ENCODE data around the gene ADAMTSL4.

DNA sequence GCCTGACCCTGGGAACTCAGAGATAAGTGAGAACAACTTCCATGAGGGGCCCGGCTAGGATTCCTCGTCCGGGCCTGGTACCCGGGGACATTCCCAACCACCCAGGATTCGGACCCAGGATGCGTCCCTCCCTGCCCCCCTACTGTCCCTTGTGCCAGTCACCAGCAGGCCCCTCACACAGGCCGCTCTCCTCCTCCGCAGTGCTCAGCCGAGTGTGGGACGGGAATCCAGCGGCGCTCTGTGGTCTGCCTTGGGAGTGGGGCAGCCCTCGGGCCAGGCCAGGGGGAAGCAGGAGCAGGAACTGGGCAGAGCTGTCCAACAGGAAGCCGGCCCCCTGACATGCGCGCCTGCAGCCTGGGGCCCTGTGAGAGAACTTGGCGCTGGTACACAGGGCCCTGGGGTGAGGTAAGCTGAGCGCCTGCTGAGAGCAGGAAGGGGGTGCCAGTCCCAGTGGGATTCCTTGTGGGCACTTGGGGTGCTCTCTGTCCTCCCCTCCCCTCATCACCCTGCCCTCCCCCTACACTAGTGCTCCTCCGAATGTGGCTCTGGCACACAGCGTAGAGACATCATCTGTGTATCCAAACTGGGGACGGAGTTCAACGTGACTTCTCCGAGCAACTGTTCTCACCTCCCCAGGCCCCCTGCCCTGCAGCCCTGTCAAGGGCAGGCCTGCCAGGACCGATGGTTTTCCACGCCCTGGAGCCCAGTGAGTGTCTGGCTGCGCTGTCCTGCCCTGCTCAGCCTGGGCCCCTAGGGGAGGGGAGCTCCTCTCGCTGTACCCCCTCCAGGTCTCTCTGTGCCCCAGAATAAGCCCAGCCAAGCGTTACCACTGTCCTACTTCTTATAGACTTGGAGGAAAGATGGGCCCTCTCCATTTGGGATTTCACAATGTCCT, 9.8 kb downstream of the ADAMTSL4 start:
- TF ChIP-seq CTCF (IDR thresholded peaks at IDR 0.05; ENCODE audit: insufficient read depth, low read depth, low read length) (no peak), EZH2 (IDR thresholded peaks at IDR 0.05; ENCODE audit: insufficient read depth, low read length) (no peak)

All from astrocyte (in vitro differentiated cells and primary cell).